H1 (cell line): ENCODE data around the gene RRAS2. TPM values are rescaled to one million over a fixed set of nuclear protein-coding genes. Genes with fewer than 3 reads are reported as not detected.

Experiments
- CTCF ChIA-PET: fragments of 300-600 bp; sonication (Branson Sonifier 250); formaldehyde crosslinking; loops from one replicate; lab custom pipeline; 2021; ENCODE audit not compliant: partially characterized antibody; lab: Charles Lee
- POLR2A ChIA-PET: fragments of 300-600 bp; sonication (Branson Sonifier 250); formaldehyde crosslinking; loops from one replicate; lab custom pipeline; 2021; ENCODE audit warnings: inconsistent platforms; ENCODE audit not compliant: partially characterized antibody; lab: Charles Lee
- DNase-seq, 2 experiments: peaks; one replicate each; pipeline versions ENCODE4 v3.0.0 to v3.0.0-alpha.2; 2010 to 2022; ENCODE audit warnings: low spot score in 2 of 2, low read depth in 1 of 2, mixed read lengths in 1 of 2
- FAIRE-seq: peaks from 2 replicates; lab custom pipeline; 2011; peaks lifted over from hg19 to GRCh38; lab: Jason Lieb, UNC
- H2AFZ ChIP-seq: 2 replicates; pipeline ENCODE4 v1.8.1; 2012; ENCODE audit warnings: low read length, inconsistent platforms
- H2AK5ac ChIP-seq: 2 replicates; pipeline ENCODE4 v1.6.1; 2013; ENCODE audit warnings: low read depth, low read length
- H2BK120ac ChIP-seq: replicated peaks from 2 replicates; pipeline ENCODE3; 2013; ENCODE audit warnings: low read depth, low read length, inconsistent platforms
- H2BK12ac ChIP-seq: 2 replicates; pipeline ENCODE4 v1.6.1; 2013; ENCODE audit warnings: low read depth, low read length
- H2BK15ac ChIP-seq: 2 replicates; pipeline ENCODE4 v1.6.1; 2013; ENCODE audit warnings: low read length
- H2BK20ac ChIP-seq: 2 replicates; pipeline ENCODE4 v1.6.1; 2013; ENCODE audit warnings: low read length
- H2BK5ac ChIP-seq: 2 replicates; pipeline ENCODE4 v1.6.1; 2013; ENCODE audit warnings: low read depth, low read length
- H3K14ac ChIP-seq: 2 replicates; pipeline ENCODE4 v1.6.1; 2013; ENCODE audit warnings: inconsistent platforms; ENCODE audit not compliant: insufficient read length
- H3K18ac ChIP-seq: 2 replicates; pipeline ENCODE4 v1.6.1; 2013; ENCODE audit warnings: low read length; ENCODE audit errors: extremely low read depth
- H3K23ac ChIP-seq: 2 replicates; pipeline ENCODE4 v1.6.1; 2013; ENCODE audit warnings: inconsistent platforms; ENCODE audit not compliant: insufficient read length
- H3K23me2 ChIP-seq: 2 replicates; pipeline ENCODE4 v1.6.1; 2013; ENCODE audit warnings: low read depth, low read length
- H3K27ac ChIP-seq: 2 replicates; pipeline ENCODE4 v1.6.1; 2011; ENCODE audit warnings: low read depth, low read length, inconsistent platforms
- H3K27me3 ChIP-seq, 4 experiments: replicated peaks in 1 of 4; 1 replicate in 1 of 4; 2 replicates in 3 of 4; pipeline versions ENCODE4 v1.6.1 to v1.8.1; 2011 to 2013; ENCODE audit warnings: low read length in 3 of 4, mild to moderate bottlenecking in 3 of 4, inconsistent platforms in 2 of 4, mixed read lengths in 2 of 4, moderate library complexity in 1 of 4; ENCODE audit not compliant: control insufficient read depth in 3 of 4, insufficient read depth in 3 of 4; ENCODE audit errors: extremely low read depth in 1 of 4
- H3K36me3 ChIP-seq, 4 experiments: 2 replicates each; pipeline versions ENCODE4 v1.6.1 to v1.8.1; 2011 to 2013; ENCODE audit warnings: mild to moderate bottlenecking in 4 of 4, low read length in 3 of 4, moderate library complexity in 2 of 4, control low read depth in 1 of 4, inconsistent platforms in 1 of 4; ENCODE audit not compliant: insufficient read depth in 4 of 4, control insufficient read depth in 2 of 4
- H3K4ac ChIP-seq: replicated peaks from 2 replicates; pipeline ENCODE3; 2013; ENCODE audit warnings: low read length, low read depth, mixed read lengths, inconsistent platforms; ENCODE audit not compliant: insufficient read length
- H3K4me1 ChIP-seq, 4 experiments: replicated peaks in 1 of 4; 1 replicate in 1 of 4; 2 replicates in 3 of 4; pipeline versions ENCODE4 v1.6.1 to v1.8.1; 2011 to 2013; ENCODE audit warnings: low read length in 3 of 4, inconsistent platforms in 2 of 4, mixed read lengths in 1 of 4; ENCODE audit not compliant: insufficient read depth in 4 of 4, control insufficient read depth in 3 of 4
- H3K4me2 ChIP-seq, 2 experiments: 2 replicates each; pipeline versions ENCODE4 v1.6.1 to v1.8.1; 2011 to 2013; ENCODE audit warnings: low read depth in 2 of 2, low read length in 2 of 2, control low read depth in 1 of 2, inconsistent platforms in 1 of 2, mild to moderate bottlenecking in 1 of 2; ENCODE audit not compliant: insufficient read depth in 1 of 2
- H3K4me3 ChIP-seq, 4 experiments: fragments of 200-600, 300-600 bp in 1 of 4; sonication (generic), shearing (Covaris generic), sonication (Bioruptor Twin) in 1 of 4; 2 replicates each; pipeline versions ENCODE4 v1.5.1 to v1.8.1; 2011 to 2016; ENCODE audit warnings: low read length in 4 of 4, low read depth in 3 of 4, control low read depth in 2 of 4, inconsistent platforms in 2 of 4, mild to moderate bottlenecking in 2 of 4, mixed read lengths in 1 of 4, moderate library complexity in 1 of 4; ENCODE audit not compliant: insufficient read depth in 2 of 4; ENCODE audit errors: extremely low read depth in 1 of 4
- H3K56ac ChIP-seq: replicated peaks from 2 replicates; pipeline ENCODE3; 2013; ENCODE audit warnings: low read depth, mild to moderate bottlenecking, mixed read lengths, low read length, inconsistent platforms; ENCODE audit not compliant: insufficient read length
- H3K79me1 ChIP-seq: 2 replicates; pipeline ENCODE4 v1.6.1; 2013; ENCODE audit warnings: low read depth, low read length, control low read depth
- H3K79me2 ChIP-seq, 2 experiments: 2 replicates each; pipeline versions ENCODE4 v1.6.1 to v1.8.1; 2012 to 2013; ENCODE audit warnings: low read length in 2 of 2, mild to moderate bottlenecking in 2 of 2, inconsistent platforms in 1 of 2; ENCODE audit not compliant: insufficient read depth in 2 of 2, control insufficient read depth in 1 of 2
- H3K9ac ChIP-seq, 4 experiments: replicated peaks in 1 of 4; 1 replicate in 1 of 4; 2 replicates in 3 of 4; pipeline versions ENCODE4 v1.6.1 to v1.8.1; 2011 to 2013; ENCODE audit warnings: low read depth in 3 of 4, low read length in 3 of 4, control low read depth in 2 of 4, mild to moderate bottlenecking in 2 of 4, moderate library complexity in 2 of 4, inconsistent platforms in 1 of 4; ENCODE audit errors: extremely low read depth in 1 of 4
- H3K9me3 ChIP-seq, 2 experiments: 2 replicates each; pipeline versions ENCODE4 v1.6.1 to v1.8.1; 2012 to 2013; ENCODE audit warnings: mild to moderate bottlenecking in 2 of 2, moderate library complexity in 2 of 2, control low read depth in 1 of 2, inconsistent platforms in 1 of 2, low read depth in 1 of 2, low read length in 1 of 2, mixed read lengths in 1 of 2; ENCODE audit not compliant: insufficient read depth in 2 of 2
- H4K20me1 ChIP-seq, 2 experiments: replicated peaks in 1 of 2; 2 replicates each; pipeline versions ENCODE3 to v1.8.1; 2011 to 2013; ENCODE audit warnings: inconsistent platforms in 2 of 2, low read length in 2 of 2, mild to moderate bottlenecking in 1 of 2; ENCODE audit not compliant: insufficient read depth in 2 of 2, control insufficient read depth in 1 of 2
- H4K5ac ChIP-seq: 2 replicates; pipeline ENCODE4 v1.6.1; 2013; ENCODE audit warnings: low read length, low read depth, mixed read lengths, inconsistent platforms; ENCODE audit not compliant: insufficient read length
- H4K8ac ChIP-seq: 2 replicates; pipeline ENCODE4 v1.8.0; 2013; ENCODE audit warnings: mild to moderate bottlenecking, moderate library complexity, low read length, inconsistent platforms; ENCODE audit not compliant: insufficient read depth; ENCODE audit errors: extremely low read depth
- H4K91ac ChIP-seq: replicated peaks from 2 replicates; pipeline ENCODE3; 2013; ENCODE audit warnings: low read length, mixed read lengths, inconsistent platforms; ENCODE audit not compliant: insufficient read length
- POLR2A ChIP-seq, 2 experiments: IDR thresholded peaks; 1 replicate in 1 of 2; 2 replicates in 1 of 2; pipeline ENCODE4 v1.6.1; 2011; ENCODE audit warnings: low read depth in 2 of 2, low read length in 2 of 2, mild to moderate bottlenecking in 2 of 2; ENCODE audit errors: control extremely low read depth in 1 of 2
- POLR2AphosphoS5 ChIP-seq: IDR thresholded peaks from 2 replicates; pipeline ENCODE4 v1.6.1; 2011; ENCODE audit warnings: low read depth, low read length
- TAF7 ChIP-seq: optimal IDR thresholded peaks from 2 replicates; pipeline ENCODE3; 2011; ENCODE audit warnings: low read depth, mild to moderate bottlenecking, inconsistent platforms, low read length, moderate library complexity, borderline replicate concordance
- TBP ChIP-seq: IDR thresholded peaks from 2 replicates; pipeline ENCODE4 v1.6.1; 2011; ENCODE audit warnings: low read depth, low read length, improper control_type of control experiment
- WGBS, 2 experiments: shearing (Covaris generic) in 1 of 2; methylation state at CpG; one replicate each; pipeline versions ENCODE4 v1.1.6 to v1.1.7; 2013 to 2015; ENCODE audit warnings: low lambda C conversion rate in 2 of 2, mixed read lengths in 2 of 2, inconsistent platforms in 1 of 2, low coverage in 1 of 2, missing lambda C conversion rate in 1 of 2; ENCODE audit not compliant: insufficient replicate concordance in 2 of 2, insufficient coverage in 1 of 2, insufficient read length in 1 of 2; ENCODE audit errors: extremely low coverage in 1 of 2, missing lambda C conversion rate in 1 of 2; 5-methylcytosine and 5-hydroxymethylcytosine counted together
- polyA plus RNA-seq, 7 experiments: library from polyadenylated mRNA; depleted of rRNA in 3 of 7; stranded (reverse) in 5 of 7; unstranded in 2 of 7; fragments of >200 nt in 5 of 7; fragments of 200-250 nt in 2 of 7; gene quantifications; 1 replicate in 5 of 7; 2 replicates in 1 of 7; 4 replicates in 1 of 7; pipeline versions ENCODE4 v1.2.1 to v1.2.3, GENCODE V29; 2011 to 2013; ENCODE audit warnings: missing spikeins in 2 of 7, mixed read lengths in 2 of 7
- total RNA-seq: library from RNA; stranded (reverse); fragmentation: NEBNext Ultra II Directional; extraction: Animal tissue kit (Norgen Biotek cat#: 25700); gene quantifications from 2 replicates; pipeline ENCODE4 v1.2.1, GENCODE V29; 2021

The RRAS2 gene
- total and polyA plus RNA-seq, 2 of the 8 experiments (the other 6 are each of a cell fraction or from before 2014, with no cell fraction given) = 72.3 to 234 TPM

DNA sequence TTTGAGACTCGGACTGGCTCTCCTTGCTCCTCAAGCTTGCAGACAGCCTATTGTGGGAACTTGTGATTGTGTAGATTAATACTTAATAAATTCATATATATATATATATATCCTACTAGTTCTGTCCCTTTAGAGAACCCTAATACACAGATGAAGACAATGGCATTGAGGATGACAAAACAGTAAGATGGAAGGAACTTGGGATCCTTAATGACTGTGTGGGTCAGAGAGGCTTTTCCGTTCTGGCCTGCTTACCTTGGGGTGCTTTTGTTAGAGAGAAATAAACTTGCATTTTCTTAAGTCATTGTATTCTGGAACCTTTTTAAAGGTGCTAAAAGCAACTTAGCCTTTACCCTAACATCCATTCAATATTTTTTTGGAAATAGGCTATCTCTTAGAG is 49.6 kb upstream of the RRAS2 start:
- TF ChIP-seq POLR2AphosphoS5 (no peak; the same call in 1 of the 2 replicates), POLR2A (IDR thresholded peaks at IDR 0.05; ENCODE audit: control extremely low read depth in 1 of 2, low read depth in 2 of 2, low read length in 2 of 2) (peak in 1 of 2 experiments; percentile 61; a peak in 1 of 3 replicates), TBP (peak; percentile 32; the same call in 1 of the 2 replicates), TAF7 (peak; percentile 63)
- TF ChIP-seq, all 59 proteins: peak for 3

More for the DNA sequence above, 49.6 kb upstream of the RRAS2 start:
- H4K91ac ChIP-seq = no peak overlapping the region
- H3K27me3 ChIP-seq = no peaks in the 10 kb centered on the region
- H3K18ac ChIP-seq = no peak overlapping the region
- H4K20me1 ChIP-seq = no peaks in the 10 kb centered on the region
- H3K36me3 ChIP-seq = no peaks in the 10 kb centered on the region
- H4K8ac ChIP-seq = no peak overlapping the region
- H2AK5ac ChIP-seq = no peak overlapping the region
- no peak overlapping the region for H2BK5ac ChIP-seq
- no peak overlapping the region for H2BK20ac ChIP-seq
- H3K4me2 ChIP-seq = no peak overlapping the region
- WGBS, 2 experiments = 63% methylated on average over 2 of the region's 2 CpGs; no CpG with 5 or more reads in 1 of the 2 experiments
- H3K9ac ChIP-seq = no peak overlapping the region
- no peak overlapping the region for H4K5ac ChIP-seq
- no peak overlapping the region for H3K4me3 ChIP-seq
- no peak for DNase-seq
- no peak overlapping the region for H3K56ac ChIP-seq
- H3K23ac ChIP-seq = no peak overlapping the region
- H3K14ac ChIP-seq = no peak overlapping the region
- H3K79me2 ChIP-seq = no peaks in the 10 kb centered on the region
- H3K9me3 ChIP-seq = no peaks in the 10 kb centered on the region
- H2BK120ac ChIP-seq = no peak overlapping the region
- H2BK15ac ChIP-seq = no peak overlapping the region
- no peak overlapping the region for H3K4ac ChIP-seq
- no peaks in the 10 kb centered on the region; the same call in 1 of the 2 replicates for H3K23me2 ChIP-seq
- H2BK12ac ChIP-seq = no peak overlapping the region
- ChIA-PET POLR2A (interaction anchor here (0.8 to 2.0 kb wide), 5 partner anchors 10 to 70 kb away, joined by 3 to 5 read pairs (median 3); no protein-coding TSS in a partner anchor), CTCF (interaction anchor here (0.7 to 3.4 kb wide), 8 partner anchors 10 to 118 kb away, joined by 3 to 24 read pairs (median 4); no protein-coding TSS in a partner anchor)
- no peak overlapping the region for H2AFZ ChIP-seq
- no peaks in the 10 kb centered on the region for H3K79me1 ChIP-seq
- no peak overlapping the region for H3K27ac ChIP-seq
- FAIRE-seq = no peak
- H3K4me1 ChIP-seq = peaks cover 0 to 21% (median 11%) of the 10 kb centered on the region in 4 experiments; a peak in 4 of 7 replicates
